KMS-11 (cell line): Measurements from ENCODE around the gene MED22.

Experiments used
- H2AFZ ChIP-seq: fragments of 200-600 bp; sonication (generic); 2 replicates; pipeline ENCODE4 v1.6.1; 2016; ENCODE audit warnings: antibody characterized with exemption, mixed run types, low read depth
- H3K27ac ChIP-seq: fragments of 200-600 bp; sonication (generic); 2 replicates; pipeline ENCODE4 v1.6.1; 2016; ENCODE audit warnings: mild to moderate bottlenecking, mixed run types
- H3K27me3 ChIP-seq: fragments of 200-600 bp; sonication (generic); 2 replicates; pipeline ENCODE4 v1.6.1; 2017; ENCODE audit warnings: mild to moderate bottlenecking, low read depth, mixed run types, moderate library complexity; ENCODE audit not compliant: insufficient read depth
- H3K36me3 ChIP-seq: fragments of 200-600 bp; sonication (generic); 2 replicates; pipeline ENCODE4 v1.6.1; 2017; ENCODE audit warnings: mild to moderate bottlenecking, mixed run types; ENCODE audit not compliant: insufficient read depth
- H3K4me1 ChIP-seq: fragments of 200-600 bp; sonication (generic); 2 replicates; pipeline ENCODE4 v1.6.1; 2016; ENCODE audit warnings: mild to moderate bottlenecking, low read depth, mixed run types; ENCODE audit not compliant: poor library complexity, severe bottlenecking
- H3K4me2 ChIP-seq: fragments of 200-600 bp; sonication (generic); 2 replicates; pipeline ENCODE4 v1.7.0; 2016; ENCODE audit warnings: mild to moderate bottlenecking, mixed run types
- H3K4me3 ChIP-seq: fragments of 200-600 bp; sonication (generic); IDR thresholded peaks from 2 replicates; pipeline ENCODE4 v1.6.1; 2017; ENCODE audit warnings: low read depth, low read length, mixed read lengths; ENCODE audit not compliant: insufficient read depth
- H3K79me2 ChIP-seq: fragments of 200-600 bp; sonication (generic); 2 replicates; pipeline ENCODE4 v1.6.1; 2016; ENCODE audit warnings: low read depth, mixed run types; ENCODE audit not compliant: insufficient read depth
- H3K9ac ChIP-seq: fragments of 200-600 bp; sonication (generic); 2 replicates; pipeline ENCODE4 v1.6.1; 2016; ENCODE audit warnings: mild to moderate bottlenecking, mixed run types
- H4K20me1 ChIP-seq: fragments of 200-600 bp; sonication (generic); 2 replicates; pipeline ENCODE4 v1.6.1; 2016; ENCODE audit warnings: mild to moderate bottlenecking, mixed run types; ENCODE audit not compliant: insufficient read depth
- CTCF ChIP-seq: fragments of 200-600 bp; sonication (generic); conservative IDR thresholded peaks from 2 replicates; pipeline ENCODE4 v1.6.1; 2017; ENCODE audit warnings: low read depth, mild to moderate bottlenecking, antibody characterized with exemption, low read length, moderate library complexity, mixed read lengths

The MED22 gene

GRCh38 chr9:133368249-133368881 is 20.4 kb upstream of the MED22 start:
- no peak overlapping the region for H3K27ac ChIP-seq
- no peak overlapping the region for H3K9ac ChIP-seq
- no peaks in the 10 kb centered on the region for H3K27me3 ChIP-seq
- TF ChIP-seq CTCF = no peak
- H2AFZ ChIP-seq = no peak overlapping the region
- H3K79me2 ChIP-seq = peaks cover 72% of the 10 kb centered on the region
- no peak overlapping the region for H3K4me2 ChIP-seq
- H3K4me3 ChIP-seq = no peak overlapping the region
- H3K36me3 ChIP-seq = peaks cover 3% of the 10 kb centered on the region; the same call in 1 of the 2 replicates
- H4K20me1 ChIP-seq = 0 out of 2 replicates have a peak, but pooled peaks cover 3% of the 10 kb centered on the region
- no peaks in the 10 kb centered on the region for H3K4me1 ChIP-seq

GRCh38 chr9:133367778-133368177 is 19.8 kb upstream of the MED22 start:
- no peak overlapping the region for H3K9ac ChIP-seq
- no peaks in the 10 kb centered on the region for H3K27me3 ChIP-seq
- H2AFZ ChIP-seq = no peak overlapping the region
- peaks cover 3% of the 10 kb centered on the region; the same call in 1 of the 2 replicates for H3K36me3 ChIP-seq
- H3K4me1 ChIP-seq = no peaks in the 10 kb centered on the region
- 0 out of 2 replicates have a peak, but pooled peaks cover 3% of the 10 kb centered on the region for H4K20me1 ChIP-seq
- H3K27ac ChIP-seq = no peak overlapping the region
- no peak for TF ChIP-seq CTCF
- peaks cover 66% of the 10 kb centered on the region for H3K79me2 ChIP-seq
- no peak overlapping the region for H3K4me2 ChIP-seq
- no peak overlapping the region for H3K4me3 ChIP-seq

- TF ChIP-seq CTCF = no peak
- H3K27me3 ChIP-seq = no peaks in the 10 kb centered on the region
- peaks cover 60% of the 10 kb centered on the region for H3K79me2 ChIP-seq
- H4K20me1 ChIP-seq = 0 out of 2 replicates have a peak, but pooled peaks cover 3% of the 10 kb centered on the region
- H2AFZ ChIP-seq = no peak overlapping the region
- H3K4me3 ChIP-seq = no peak overlapping the region
- H3K27ac ChIP-seq = no peak overlapping the region
- H3K4me1 ChIP-seq = no peaks in the 10 kb centered on the region
- H3K36me3 ChIP-seq = peaks cover 3% of the 10 kb centered on the region; the same call in 1 of the 2 replicates
- no peak overlapping the region for H3K4me2 ChIP-seq
- H3K9ac ChIP-seq = no peak overlapping the region
Observed at GRCh38 chr9:133367221-133367620, 19.3 kb upstream of the MED22 start.

GRCh38 chr9:133366435-133366834 is 18.5 kb upstream of the MED22 start:
- Histone ChIP-seq H3K4me3 (no peak overlapping the region), H3K4me1 (no peaks in the 10 kb centered on the region), H3K27me3 (no peaks in the 10 kb centered on the region), H3K27ac (no peak overlapping the region), H4K20me1 (0 out of 2 replicates have a peak, but pooled peaks cover 3% of the 10 kb centered on the region), H2AFZ (no peak overlapping the region), H3K79me2 (peaks cover 52% of the 10 kb centered on the region), H3K36me3 (peaks cover 3% of the 10 kb centered on the region; the same call in 1 of the 2 replicates), H3K9ac (no peak overlapping the region), H3K4me2 (no peak overlapping the region)
- no peak for TF ChIP-seq CTCF
